HG03103 (cell line): ENCODE data around the gene FAM131C.
"Not testable (repeated sequence)": the region's sequence is repeated elsewhere in the genome, so short reads cannot be mapped to it uniquely, and the experiment has no call there.

Source experiments
- ATAC-seq: cut with Tn5 transposase; IDR thresholded peaks from one replicate; pipeline ENCODE4 v1.9.1; 2021; ENCODE audit warnings: low read depth; ENCODE audit not compliant: unreplicated experiment

Gene FAM131C

GRCh38 chr1:16107039-16107438 lies 33.6 kb upstream of the FAM131C start:
- not testable (repeated sequence) for ATAC-seq

GRCh38 chr1:16101623-16102022 lies 28.2 kb upstream of the FAM131C start:
- no peak for ATAC-seq

- ATAC-seq = no peak
These were observed 26.0 kb upstream of the FAM131C start for GRCh38 chr1:16099412-16099811.

- no peak for ATAC-seq
These were observed 22.0 kb upstream of the FAM131C start for GRCh38 chr1:16095447-16095846.

- ATAC-seq = no peak
These were observed 21.2 kb upstream of the FAM131C start for GRCh38 chr1:16094453-16095158.

- no peak for ATAC-seq
These were observed 20.2 kb upstream of the FAM131C start for GRCh38 chr1:16093611-16094010.

GRCh38 chr1:16092923-16093511 lies 19.6 kb upstream of the FAM131C start:
- no peak for ATAC-seq

GRCh38 chr1:16092097-16092922 lies 18.9 kb upstream of the FAM131C start:
- ATAC-seq = no peak

- ATAC-seq = no peak
These were observed 17.8 kb upstream of the FAM131C start for GRCh38 chr1:16091296-16091695.

- no peak for ATAC-seq
These were observed 16.8 kb upstream of the FAM131C start for GRCh38 chr1:16090076-16090826.

GRCh38 chr1:16088996-16089395 lies 15.5 kb upstream of the FAM131C start:
- no peak for ATAC-seq

- ATAC-seq = no peak
These were observed 15.0 kb upstream of the FAM131C start for GRCh38 chr1:16088351-16088911.

- no peak for ATAC-seq
These were observed 14.3 kb upstream of the FAM131C start for GRCh38 chr1:16087733-16088132.

- no peak for ATAC-seq
These were observed 12.1 kb upstream of the FAM131C start for GRCh38 chr1:16085522-16085921.

GRCh38 chr1:16083486-16083885 lies 10.0 kb upstream of the FAM131C start:
- ATAC-seq = no peak

- no peak for ATAC-seq
These were observed 9.0 kb upstream of the FAM131C start for GRCh38 chr1:16082283-16083038.

GRCh38 chr1:16081636-16082035 lies 8.2 kb upstream of the FAM131C start:
- no peak for ATAC-seq

GRCh38 chr1:16080422-16081150 lies 7.1 kb upstream of the FAM131C start:
- no peak for ATAC-seq
